GM23338 (cell line): ENCODE results near the gene RNF8. TPM values are rescaled to one million over a fixed set of nuclear protein-coding genes. Genes with fewer than 3 reads are reported as not detected.

ENCODE experiments used
- ATAC-seq: fragments of 200-7000 bp; cut with Tn5 transposase; 3 replicates; pipeline ENCODE4 v1.9.1; 2020
- DNase-seq: peaks from one replicate; pipeline ENCODE4 v3.0.0-alpha.2; 2015; ENCODE audit warnings: low spot score
- H2AFZ ChIP-seq: fragments of 200-600 bp; sonication (generic); 2 replicates; pipeline ENCODE4 v1.8.0; 2016; ENCODE audit warnings: antibody characterized with exemption, mild to moderate bottlenecking, moderate library complexity
- H3F3A ChIP-seq: fragments of 200-600 bp; sonication (generic); replicated peaks from 2 replicates; pipeline ENCODE4 v1.8.0; 2017; ENCODE audit warnings: antibody characterized with exemption, mixed run types, low read depth
- H3K27ac ChIP-seq: fragments of 200-600 bp; sonication (generic); 2 replicates; pipeline ENCODE4 v1.6.1; 2016; ENCODE audit warnings: low read depth
- H3K27me3 ChIP-seq: fragments of 200-600 bp; sonication (generic); 2 replicates; pipeline ENCODE4 v1.8.0; 2016; ENCODE audit warnings: mild to moderate bottlenecking, mixed run types, moderate library complexity; ENCODE audit not compliant: insufficient read depth
- H3K36me3 ChIP-seq: fragments of 200-600 bp; sonication (generic); 2 replicates; pipeline ENCODE4 v1.8.0; 2016; ENCODE audit warnings: mild to moderate bottlenecking; ENCODE audit not compliant: insufficient read depth
- H3K4me1 ChIP-seq: fragments of 200-600 bp; sonication (generic); 2 replicates; pipeline ENCODE4 v1.8.0; 2016; ENCODE audit warnings: mild to moderate bottlenecking, moderate library complexity; ENCODE audit not compliant: insufficient read depth
- H3K4me2 ChIP-seq: fragments of 200-600 bp; sonication (generic); 2 replicates; pipeline ENCODE4 v1.7.1; 2017; ENCODE audit warnings: mixed run types
- H3K4me3 ChIP-seq: fragments of 200-600 bp; sonication (generic); 2 replicates; pipeline ENCODE4 v1.6.1; 2016; ENCODE audit warnings: mixed run types
- H3K79me2 ChIP-seq: fragments of 200-600 bp; sonication (generic); replicated peaks from 2 replicates; pipeline ENCODE4 v1.8.0; 2017; ENCODE audit warnings: mild to moderate bottlenecking; ENCODE audit not compliant: insufficient read depth
- H3K9me2 ChIP-seq: fragments of 200-600 bp; sonication (generic); 2 replicates; pipeline ENCODE4 v1.8.0; 2017; ENCODE audit not compliant: insufficient read depth
- H4K20me1 ChIP-seq: fragments of 200-600 bp; sonication (generic); replicated peaks from 2 replicates; pipeline ENCODE4 v1.8.0; 2017; ENCODE audit warnings: mild to moderate bottlenecking; ENCODE audit not compliant: insufficient read depth
- H3K27ac Mint-ChIP-seq: 2 replicates; pipeline ENCODE4 v1.8.0; 2020; ENCODE audit warnings: inconsistent platforms, mild to moderate bottlenecking, moderate library complexity, mixed read lengths
- H3K27me3 Mint-ChIP-seq: 3 replicates; pipeline ENCODE4 v1.8.0; 2022; ENCODE audit warnings: low read depth, mild to moderate bottlenecking, moderate library complexity, mixed read lengths, inconsistent platforms; ENCODE audit not compliant: insufficient read depth, poor library complexity
- H3K36me3 Mint-ChIP-seq: 3 replicates; pipeline ENCODE4 v1.8.0; 2021; ENCODE audit warnings: low read depth, mild to moderate bottlenecking, inconsistent platforms, moderate library complexity, mixed read lengths
- H3K4me1 Mint-ChIP-seq: 3 replicates; pipeline ENCODE4 v1.8.0; 2020; ENCODE audit warnings: mild to moderate bottlenecking, inconsistent platforms, mixed read lengths
- H3K4me3 Mint-ChIP-seq: 3 replicates; pipeline ENCODE4 v1.8.0; 2021; ENCODE audit warnings: moderate library complexity, mild to moderate bottlenecking, inconsistent platforms, mixed read lengths
- H3K9me3 Mint-ChIP-seq: 3 replicates; pipeline ENCODE4 v1.8.0; 2020; ENCODE audit warnings: moderate library complexity, mild to moderate bottlenecking, inconsistent platforms, mixed read lengths
- EZH2 ChIP-seq: fragments of 200-600 bp; sonication (generic); IDR thresholded peaks from one replicate; pipeline ENCODE4 v1.8.0; 2017; ENCODE audit warnings: antibody characterized with exemption, mild to moderate bottlenecking, low read depth; ENCODE audit not compliant: unreplicated experiment
- NANOG ChIP-seq: IDR thresholded peaks from 2 replicates; pipeline ENCODE4 v1.6.1; 2016; ENCODE audit warnings: antibody characterized with exemption, borderline replicate concordance
- POLR2AphosphoS5 ChIP-seq: IDR thresholded peaks from 2 replicates; pipeline ENCODE4 v1.6.1; 2016; ENCODE audit warnings: antibody characterized with exemption, low read depth
- ZNF331 ChIP-seq: fragments of 250-450 bp; sonication (Bioruptor Pico); IDR thresholded peaks from 2 replicates; pipeline ENCODE4 v1.5.0; 2020; ENCODE audit warnings: low read depth, mild to moderate bottlenecking, moderate library complexity
- polyA plus RNA-seq: library from polyadenylated mRNA; unstranded; fragments of >200 nt; fragmentation: Nextera tagmentation; extraction: Ambion mirVana; gene quantifications from 2 replicates; pipeline ENCODE4 v1.2.1, GENCODE V29; 2016
- total RNA-seq: library from RNA; depleted of rRNA; stranded (reverse); fragments of >200 nt; shearing (Covaris generic); gene quantifications from 2 replicates; pipeline ENCODE4 v1.2.3, GENCODE V29; 2014
- TF ChIP-seq, protein P1 (sequence below): fragments of 250-450 bp; sonication (Bioruptor Pico); IDR thresholded peaks from 2 replicates; pipeline ENCODE4 v1.5.0; 2020; ENCODE audit warnings: mild to moderate bottlenecking, moderate library complexity
- TF ChIP-seq, protein P2 (sequence below): IDR thresholded peaks from 2 replicates; pipeline ENCODE4 v1.6.1; 2016; ENCODE audit warnings: antibody characterized with exemption

RNF8 gene
- total and polyA plus RNA-seq, 2 experiments from 2014 or later = 41.6 to 55.2 TPM

DNA sequence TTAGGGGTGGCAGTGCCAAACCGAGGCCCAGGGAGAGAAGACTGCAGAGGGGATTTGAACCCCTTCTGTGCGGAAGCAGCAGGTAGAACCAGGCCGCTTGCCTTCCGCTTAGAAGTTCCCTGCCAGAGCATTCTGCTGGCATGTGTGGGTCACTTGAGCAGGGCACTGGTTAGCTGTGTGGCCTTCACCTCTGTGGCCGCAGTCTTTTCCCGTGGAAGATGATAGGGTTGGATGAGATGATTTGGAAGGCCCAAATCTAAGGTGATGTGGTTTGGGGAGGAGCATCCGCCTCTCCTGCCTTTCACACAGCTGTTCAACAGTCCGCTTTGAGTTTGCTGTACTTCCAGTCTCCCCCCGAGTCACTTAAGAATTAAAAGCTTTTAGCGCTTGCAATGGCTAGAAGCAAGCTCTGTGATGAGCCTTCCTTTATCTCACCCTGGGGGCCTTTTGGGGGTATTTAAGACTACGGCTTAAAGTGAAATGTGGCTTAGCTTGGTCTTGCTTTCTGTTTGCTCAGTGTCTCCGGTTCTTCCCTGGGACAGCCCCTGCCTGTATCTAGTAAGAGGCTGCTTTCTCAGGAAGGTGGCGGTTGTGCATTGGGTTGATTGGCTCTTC lies 80.0 kb downstream of the RNF8 start:
- Mint-ChIP-seq H3K4me1 (peaks cover 19% of the 10 kb centered on the region), H3K4me3 (peak overlapping the region; percentile 80), H3K36me3 (peaks cover 14% of the 10 kb centered on the region; the same call in 2 of the 3 replicates), H3K27me3 (peaks cover 9% of the 10 kb centered on the region), H3K27ac (peak overlapping the region; percentile 91), H3K9me3 (no peaks in the 10 kb centered on the region; the same call in 2 of the 3 replicates)
- Histone ChIP-seq H3K79me2 (peaks cover 22% of the 10 kb centered on the region), H3K4me2 (peak overlapping the region; percentile 94), H3K4me1 (peaks cover 11% of the 10 kb centered on the region), H3K4me3 (peak overlapping the region; percentile 99), H3F3A (no peaks in the 10 kb centered on the region; the same call in 1 of the 2 replicates), H3K36me3 (no peaks in the 10 kb centered on the region), H3K27ac (peak overlapping the region; percentile 74; the same call in 1 of the 2 replicates), H2AFZ (peak overlapping the region; percentile 93), H4K20me1 (no peaks in the 10 kb centered on the region; the same call in none of the 2 replicates), H3K9me2 (no peaks in the 10 kb centered on the region), H3K27me3 (no peaks in the 10 kb centered on the region)
- DNase-seq (peak; percentile 10), ATAC-seq (peak; percentile 14; the same call in 2 of the 3 replicates)
- TF ChIP-seq NANOG = no peak
- TF ChIP-seq POLR2AphosphoS5 = no peak
- TF ChIP-seq, protein P1, sequence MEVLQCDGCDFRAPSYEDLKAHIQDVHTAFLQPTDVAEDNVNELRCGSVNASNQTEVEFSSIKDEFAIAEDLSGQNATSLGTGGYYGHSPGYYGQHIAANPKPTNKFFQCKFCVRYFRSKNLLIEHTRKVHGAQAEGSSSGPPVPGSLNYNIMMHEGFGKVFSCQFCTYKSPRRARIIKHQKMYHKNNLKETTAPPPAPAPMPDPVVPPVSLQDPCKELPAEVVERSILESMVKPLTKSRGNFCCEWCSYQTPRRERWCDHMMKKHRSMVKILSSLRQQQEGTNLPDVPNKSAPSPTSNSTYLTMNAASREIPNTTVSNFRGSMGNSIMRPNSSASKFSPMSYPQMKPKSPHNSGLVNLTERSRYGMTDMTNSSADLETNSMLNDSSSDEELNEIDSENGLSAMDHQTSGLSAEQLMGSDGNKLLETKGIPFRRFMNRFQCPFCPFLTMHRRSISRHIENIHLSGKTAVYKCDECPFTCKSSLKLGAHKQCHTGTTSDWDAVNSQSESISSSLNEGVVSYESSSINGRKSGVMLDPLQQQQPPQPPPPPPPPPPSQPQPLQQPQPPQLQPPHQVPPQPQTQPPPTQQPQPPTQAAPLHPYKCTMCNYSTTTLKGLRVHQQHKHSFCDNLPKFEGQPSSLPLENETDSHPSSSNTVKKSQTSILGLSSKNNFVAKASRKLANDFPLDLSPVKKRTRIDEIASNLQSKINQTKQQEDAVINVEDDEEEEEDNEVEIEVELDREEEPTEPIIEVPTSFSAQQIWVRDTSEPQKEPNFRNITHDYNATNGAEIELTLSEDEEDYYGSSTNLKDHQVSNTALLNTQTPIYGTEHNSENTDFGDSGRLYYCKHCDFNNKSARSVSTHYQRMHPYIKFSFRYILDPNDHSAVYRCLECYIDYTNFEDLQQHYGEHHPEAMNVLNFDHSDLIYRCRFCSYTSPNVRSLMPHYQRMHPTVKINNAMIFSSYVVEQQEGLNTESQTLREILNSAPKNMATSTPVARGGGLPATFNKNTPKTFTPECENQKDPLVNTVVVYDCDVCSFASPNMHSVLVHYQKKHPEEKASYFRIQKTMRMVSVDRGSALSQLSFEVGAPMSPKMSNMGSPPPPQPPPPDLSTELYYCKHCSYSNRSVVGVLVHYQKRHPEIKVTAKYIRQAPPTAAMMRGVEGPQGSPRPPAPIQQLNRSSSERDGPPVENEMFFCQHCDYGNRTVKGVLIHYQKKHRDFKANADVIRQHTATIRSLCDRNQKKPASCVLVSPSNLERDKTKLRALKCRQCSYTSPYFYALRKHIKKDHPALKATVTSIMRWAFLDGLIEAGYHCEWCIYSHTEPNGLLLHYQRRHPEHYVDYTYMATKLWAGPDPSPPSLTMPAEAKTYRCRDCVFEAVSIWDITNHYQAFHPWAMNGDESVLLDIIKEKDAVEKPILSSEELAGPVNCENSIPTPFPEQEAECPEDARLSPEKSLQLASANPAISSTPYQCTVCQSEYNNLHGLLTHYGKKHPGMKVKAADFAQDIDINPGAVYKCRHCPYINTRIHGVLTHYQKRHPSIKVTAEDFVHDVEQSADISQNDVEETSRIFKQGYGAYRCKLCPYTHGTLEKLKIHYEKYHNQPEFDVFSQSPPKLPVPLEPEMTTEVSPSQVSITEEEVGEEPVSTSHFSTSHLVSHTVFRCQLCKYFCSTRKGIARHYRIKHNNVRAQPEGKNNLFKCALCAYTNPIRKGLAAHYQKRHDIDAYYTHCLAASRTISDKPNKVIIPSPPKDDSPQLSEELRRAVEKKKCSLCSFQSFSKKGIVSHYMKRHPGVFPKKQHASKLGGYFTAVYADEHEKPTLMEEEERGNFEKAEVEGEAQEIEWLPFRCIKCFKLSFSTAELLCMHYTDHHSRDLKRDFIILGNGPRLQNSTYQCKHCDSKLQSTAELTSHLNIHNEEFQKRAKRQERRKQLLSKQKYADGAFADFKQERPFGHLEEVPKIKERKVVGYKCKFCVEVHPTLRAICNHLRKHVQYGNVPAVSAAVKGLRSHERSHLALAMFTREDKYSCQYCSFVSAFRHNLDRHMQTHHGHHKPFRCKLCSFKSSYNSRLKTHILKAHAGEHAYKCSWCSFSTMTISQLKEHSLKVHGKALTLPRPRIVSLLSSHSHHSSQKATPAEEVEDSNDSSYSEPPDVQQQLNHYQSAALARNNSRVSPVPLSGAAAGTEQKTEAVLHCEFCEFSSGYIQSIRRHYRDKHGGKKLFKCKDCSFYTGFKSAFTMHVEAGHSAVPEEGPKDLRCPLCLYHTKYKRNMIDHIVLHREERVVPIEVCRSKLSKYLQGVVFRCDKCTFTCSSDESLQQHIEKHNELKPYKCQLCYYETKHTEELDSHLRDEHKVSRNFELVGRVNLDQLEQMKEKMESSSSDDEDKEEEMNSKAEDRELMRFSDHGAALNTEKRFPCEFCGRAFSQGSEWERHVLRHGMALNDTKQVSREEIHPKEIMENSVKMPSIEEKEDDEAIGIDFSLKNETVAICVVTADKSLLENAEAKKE = no peak
- TF ChIP-seq ZNF331 (CRISPR knock-in tag) = no peak
- TF ChIP-seq EZH2 = no peak

GRCh38 chr6:37435373-37435772 lies 81.6 kb downstream of the RNF8 start:
- peaks cover 32% of the 10 kb centered on the region for H3K79me2 ChIP-seq
- no peak overlapping the region for H3K4me3 Mint-ChIP-seq
- TF ChIP-seq, protein P2, sequence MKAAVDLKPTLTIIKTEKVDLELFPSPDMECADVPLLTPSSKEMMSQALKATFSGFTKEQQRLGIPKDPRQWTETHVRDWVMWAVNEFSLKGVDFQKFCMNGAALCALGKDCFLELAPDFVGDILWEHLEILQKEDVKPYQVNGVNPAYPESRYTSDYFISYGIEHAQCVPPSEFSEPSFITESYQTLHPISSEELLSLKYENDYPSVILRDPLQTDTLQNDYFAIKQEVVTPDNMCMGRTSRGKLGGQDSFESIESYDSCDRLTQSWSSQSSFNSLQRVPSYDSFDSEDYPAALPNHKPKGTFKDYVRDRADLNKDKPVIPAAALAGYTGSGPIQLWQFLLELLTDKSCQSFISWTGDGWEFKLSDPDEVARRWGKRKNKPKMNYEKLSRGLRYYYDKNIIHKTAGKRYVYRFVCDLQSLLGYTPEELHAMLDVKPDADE = no peak

More at GRCh38 chr6:37435373-37435772, 81.6 kb downstream of the RNF8 start:
- no peak overlapping the region for H3K27ac Mint-ChIP-seq
- no peaks in the 10 kb centered on the region; the same call in 2 of the 3 replicates for H3K9me3 Mint-ChIP-seq
- H4K20me1 ChIP-seq = no peaks in the 10 kb centered on the region; the same call in none of the 2 replicates
- DNase-seq (no peak), ATAC-seq (no peak)
- peaks cover 9% of the 10 kb centered on the region for H3K27me3 Mint-ChIP-seq
- H3K9me2 ChIP-seq = no peaks in the 10 kb centered on the region
- H2AFZ ChIP-seq = no peak overlapping the region
- no peaks in the 10 kb centered on the region for H3K36me3 ChIP-seq
- no peaks in the 10 kb centered on the region; the same call in 1 of the 2 replicates for H3F3A ChIP-seq
- 0 out of 2 replicates have a peak overlapping the region, but pooled peaks have one; percentile 39 for H3K27ac ChIP-seq
- no peaks in the 10 kb centered on the region for H3K27me3 ChIP-seq
- peaks cover 11% of the 10 kb centered on the region for H3K4me1 ChIP-seq
- H3K4me3 ChIP-seq = no peak overlapping the region
- H3K36me3 Mint-ChIP-seq = peaks cover 14% of the 10 kb centered on the region; the same call in 2 of the 3 replicates
- peaks cover 19% of the 10 kb centered on the region for H3K4me1 Mint-ChIP-seq
- no peak overlapping the region for H3K4me2 ChIP-seq
